ENCODE results near the gene SCGB1D4.

SCGB1D4 gene

DNA sequence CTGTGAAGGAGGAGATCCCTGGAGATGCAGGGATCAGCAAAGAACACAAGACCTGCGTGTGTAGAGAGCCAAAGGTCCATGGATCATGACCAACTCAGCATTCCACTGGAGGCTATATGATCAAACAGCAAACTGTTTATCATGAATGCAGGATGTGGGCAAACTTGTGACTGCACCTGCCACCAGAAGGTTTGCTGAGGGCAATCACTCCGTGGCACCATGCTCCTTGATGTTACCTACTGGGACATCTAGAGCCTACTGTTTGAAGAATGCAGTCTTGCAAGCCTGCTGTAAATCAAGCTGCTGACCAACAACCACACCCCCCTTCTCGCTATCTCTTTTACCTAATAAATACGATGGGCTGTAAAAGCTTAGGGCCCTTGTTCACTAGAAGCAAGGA, 47.2 kb downstream of the SCGB1D4 start:
- no peaks in the 10 kb centered on the region for H3K9me2 ChIP-seq (ENCODE audit: low read depth, low read length)
- H3K9me3 ChIP-seq (ENCODE audit: low read length): peaks cover 5% of the 10 kb centered on the region; the same call in 1 of the 2 replicates
- H3K79me2 ChIP-seq (ENCODE audit: insufficient read depth, low read length): no peaks in the 10 kb centered on the region
- H3K27me3 ChIP-seq (ENCODE audit: insufficient read depth, low read length): no peaks in the 10 kb centered on the region
- no peaks in the 10 kb centered on the region for H4K20me1 ChIP-seq (ENCODE audit: insufficient read depth, low read length)
- no peak overlapping the region for H3K4me3 ChIP-seq (ENCODE audit: low read depth, low read length, poor library complexity, severe bottlenecking)
- no peaks in the 10 kb centered on the region for H3K36me3 ChIP-seq (ENCODE audit: insufficient read depth, low read length)
- no peak overlapping the region for H3K4me2 ChIP-seq (ENCODE audit: low read length)
- TF ChIP-seq, protein P1, sequence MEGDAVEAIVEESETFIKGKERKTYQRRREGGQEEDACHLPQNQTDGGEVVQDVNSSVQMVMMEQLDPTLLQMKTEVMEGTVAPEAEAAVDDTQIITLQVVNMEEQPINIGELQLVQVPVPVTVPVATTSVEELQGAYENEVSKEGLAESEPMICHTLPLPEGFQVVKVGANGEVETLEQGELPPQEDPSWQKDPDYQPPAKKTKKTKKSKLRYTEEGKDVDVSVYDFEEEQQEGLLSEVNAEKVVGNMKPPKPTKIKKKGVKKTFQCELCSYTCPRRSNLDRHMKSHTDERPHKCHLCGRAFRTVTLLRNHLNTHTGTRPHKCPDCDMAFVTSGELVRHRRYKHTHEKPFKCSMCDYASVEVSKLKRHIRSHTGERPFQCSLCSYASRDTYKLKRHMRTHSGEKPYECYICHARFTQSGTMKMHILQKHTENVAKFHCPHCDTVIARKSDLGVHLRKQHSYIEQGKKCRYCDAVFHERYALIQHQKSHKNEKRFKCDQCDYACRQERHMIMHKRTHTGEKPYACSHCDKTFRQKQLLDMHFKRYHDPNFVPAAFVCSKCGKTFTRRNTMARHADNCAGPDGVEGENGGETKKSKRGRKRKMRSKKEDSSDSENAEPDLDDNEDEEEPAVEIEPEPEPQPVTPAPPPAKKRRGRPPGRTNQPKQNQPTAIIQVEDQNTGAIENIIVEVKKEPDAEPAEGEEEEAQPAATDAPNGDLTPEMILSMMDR (IDR thresholded peaks at IDR 0.05; ENCODE audit: low read length): no peak
- TF ChIP-seq EZH2 (IDR thresholded peaks at IDR 0.05; ENCODE audit: borderline replicate concordance, low read length): no peak
- H2AFZ ChIP-seq (ENCODE audit: low read length): no peak overlapping the region
- H3K9ac ChIP-seq (ENCODE audit: low read length): no peak overlapping the region
- H3K27ac ChIP-seq (ENCODE audit: low read depth, low read length, poor library complexity, severe bottlenecking): no peak overlapping the region
- H3F3A ChIP-seq (ENCODE audit: insufficient read depth, low read length): no peaks in the 10 kb centered on the region
- H3K4me1 ChIP-seq (ENCODE audit: insufficient read depth, low read length, severe bottlenecking): no peaks in the 10 kb centered on the region

All from OCI-LY1 (cell line).